CD4-positive, alpha-beta T cell treated with Interleukin-6 for 4 hours (primary cell): Measurements from ENCODE around the gene ARMCX5.
A peak's percentile ranks its signal among the peaks of the same experiment; 100 is the strongest.

ENCODE experiments used
- DNase-seq: peaks from one replicate; pipeline ENCODE4 v3.0.0-alpha.2; 2020; ENCODE audit warnings: mixed read lengths

Gene ARMCX5

GRCh38 chrX:102599084-102599950 is at the start of gene ARMCX5:
Gene ARMCX5 (plus strand): TSS chrX:102599515. CDS start chrX:102602142, 2,627 bp downstream.
- peak; percentile 73 for DNase-seq

GRCh38 chrX:102558607-102559006 is 40.7 kb upstream of the ARMCX5 start:
- DNase-seq: no peak

GRCh38 chrX:102560423-102561068 is 38.8 kb upstream of the ARMCX5 start:
- DNase-seq: no peak

GRCh38 chrX:102580891-102581290 is 18.4 kb upstream of the ARMCX5 start:
- no peak for DNase-seq

GRCh38 chrX:102593367-102593766 is 5.9 kb upstream of the ARMCX5 start:
- no peak for DNase-seq

GRCh38 chrX:102599951-102600579 is 750 bp downstream of the ARMCX5 start:
- no peak for DNase-seq

- DNase-seq: no peak
These were observed 5.0 kb downstream of the ARMCX5 start for GRCh38 chrX:102604327-102604726.

- DNase-seq: no peak
These were observed 6.8 kb downstream of the ARMCX5 start for GRCh38 chrX:102606115-102606514.

- no peak for DNase-seq
These were observed 11.6 kb downstream of the ARMCX5 start for GRCh38 chrX:102610905-102611304.

- DNase-seq: no peak
These were observed 24.8 kb downstream of the ARMCX5 start for GRCh38 chrX:102624105-102624504.

GRCh38 chrX:102627640-102628039 is 28.3 kb downstream of the ARMCX5 start:
- no peak for DNase-seq

- DNase-seq: no peak
These were observed 38.2 kb downstream of the ARMCX5 start for GRCh38 chrX:102637561-102637960.

- no peak for DNase-seq
These were observed 51.6 kb downstream of the ARMCX5 start for GRCh38 chrX:102650903-102651241.

- DNase-seq: peak; percentile 77
These were observed 52.1 kb downstream of the ARMCX5 start, which contains the start of gene GPRASP1 for GRCh38 chrX:102651242-102652011. Gene GPRASP1 (plus strand): TSS chrX:102651483. CDS start chrX:102653914, 2,431 bp downstream.

GRCh38 chrX:102652031-102652688 is 52.8 kb downstream of the ARMCX5 start:
- peak; percentile 71 for DNase-seq
